ENCODE results near the gene CCDC182. TPM values are rescaled to one million over a fixed set of nuclear protein-coding genes. Genes with fewer than 3 reads are reported as not detected.

CCDC182 gene
- total RNA-seq, 1 donor from 2014 or later: not detected

DNA sequence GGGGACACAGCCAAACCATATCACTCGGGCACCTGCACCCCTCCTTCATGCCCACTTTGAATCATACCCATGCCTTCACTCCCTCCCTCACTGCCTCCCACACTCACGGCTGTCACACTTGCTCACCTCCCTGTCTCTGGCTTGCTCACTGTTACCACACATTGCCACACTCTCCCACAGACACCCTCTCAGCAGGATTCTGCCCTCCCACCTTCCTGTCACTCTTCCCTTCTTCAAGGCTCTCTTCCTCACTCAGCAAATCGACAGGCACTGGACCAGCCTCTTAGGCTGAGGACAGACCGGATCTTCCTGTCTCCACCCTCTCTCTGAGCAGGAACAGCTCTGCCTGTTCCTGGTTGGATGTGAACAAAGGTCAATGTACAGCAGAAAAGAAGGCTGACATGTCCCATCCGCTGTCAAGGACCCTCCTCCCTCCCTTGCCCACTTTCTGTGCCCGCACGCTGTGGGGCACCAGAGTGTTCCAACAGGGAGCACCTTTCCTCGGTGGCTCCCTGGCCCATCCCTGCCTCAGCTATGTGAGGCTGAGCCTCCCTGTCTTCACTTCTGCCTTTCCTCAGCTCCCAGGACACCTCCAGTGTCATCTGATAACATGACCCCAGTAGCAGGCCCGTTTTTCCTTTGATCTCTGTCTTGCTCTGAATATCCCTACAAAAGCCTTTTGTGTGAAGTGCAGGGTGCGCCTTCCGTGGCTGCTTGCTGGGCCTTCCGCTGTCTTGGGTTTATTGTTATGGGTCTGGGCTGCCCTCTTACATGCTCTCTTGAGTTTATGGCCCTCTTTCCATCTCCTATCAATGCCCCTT is 47.0 kb downstream of the CCDC182 start:
- peaks cover 14% of the 10 kb centered on the region for H3K4me1 Mint-ChIP-seq
- H3K27ac Mint-ChIP-seq: no peak overlapping the region
- H3K4me3 Mint-ChIP-seq: no peak overlapping the region
- peaks cover 23% of the 10 kb centered on the region for H3K9me3 Mint-ChIP-seq
- TF ChIP-seq CTCF (IDR thresholded peaks at IDR 0.05; ENCODE audit: unreplicated experiment): no peak
- no peak for DNase-seq (ENCODE audit: low spot score in 2 of 2, unreplicated experiment in 2 of 2)
- no peaks in the 10 kb centered on the region for H3K27me3 Mint-ChIP-seq (ENCODE audit: low read depth)
- H3K36me3 Mint-ChIP-seq: peaks cover 7% of the 10 kb centered on the region

DNA sequence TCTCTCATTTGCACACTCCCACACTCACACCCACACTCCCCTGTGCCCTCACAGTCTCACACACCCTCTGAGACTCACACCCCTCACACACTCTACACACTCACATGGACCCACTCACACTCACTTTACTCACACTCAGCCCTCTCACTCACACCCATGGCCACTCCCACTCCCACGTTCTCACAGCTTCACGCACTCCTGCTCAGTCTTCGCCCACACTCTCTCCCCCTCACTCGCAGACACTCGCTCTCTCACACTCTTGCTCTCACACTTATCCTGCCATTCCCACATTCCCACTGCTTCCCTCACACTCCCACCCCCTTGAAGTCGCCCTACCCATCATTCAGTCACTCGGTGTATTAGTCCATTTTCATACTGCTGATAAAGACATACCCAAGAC is 47.9 kb downstream of the CCDC182 start:
- Mint-ChIP-seq H3K27me3 (ENCODE audit: low read depth) (no peaks in the 10 kb centered on the region), H3K4me3 (no peak overlapping the region), H3K36me3 (peaks cover 12% of the 10 kb centered on the region), H3K9me3 (peaks cover 31% of the 10 kb centered on the region), H3K27ac (no peak overlapping the region), H3K4me1 (peaks cover 14% of the 10 kb centered on the region)
- no peak for DNase-seq (ENCODE audit: low spot score in 2 of 2, unreplicated experiment in 2 of 2)
- TF ChIP-seq CTCF (IDR thresholded peaks at IDR 0.05; ENCODE audit: unreplicated experiment): no peak

DNA sequence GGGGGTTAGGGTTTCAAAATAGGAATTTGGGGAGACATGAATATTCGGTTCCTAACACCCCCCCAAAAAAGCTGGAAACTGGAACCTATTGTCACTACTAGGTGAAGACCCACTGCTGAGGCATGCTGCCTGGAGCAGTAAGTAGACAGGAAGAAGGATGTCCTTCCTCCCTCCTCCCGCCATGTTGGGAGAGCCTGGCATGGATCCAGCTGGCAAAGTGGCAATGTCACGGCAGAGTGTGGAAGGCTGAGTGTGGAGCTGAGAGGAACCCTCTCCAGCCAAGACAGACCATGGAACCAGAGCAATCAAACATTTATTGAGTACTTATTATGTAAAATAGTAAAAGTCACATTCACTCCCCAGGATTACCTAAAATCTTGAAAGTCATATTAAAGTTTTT is 49.0 kb downstream of the CCDC182 start:
- Mint-ChIP-seq H3K9me3 (peaks cover 41% of the 10 kb centered on the region), H3K4me1 (peaks cover 14% of the 10 kb centered on the region), H3K4me3 (no peak overlapping the region), H3K27ac (no peak overlapping the region), H3K27me3 (ENCODE audit: low read depth) (no peaks in the 10 kb centered on the region), H3K36me3 (peaks cover 15% of the 10 kb centered on the region)
- TF ChIP-seq CTCF (IDR thresholded peaks at IDR 0.05; ENCODE audit: unreplicated experiment): no peak
- DNase-seq (ENCODE audit: low spot score in 2 of 2, unreplicated experiment in 2 of 2): no peak

Other genes with a start within 250 kb of the CCDC182 start
- gene MRPS23, start 104.7 kb upstream of the CCDC182 start, total RNA-seq: 39.9 to 44.5 TPM (median 42.1 TPM) in 3 replicates
- 37.0 to 38.7 TPM (median 37.8 TPM) in 3 replicates for gene CUEDC1, start 210.1 kb upstream of the CCDC182 start, total RNA-seq
- 80.6 to 84.9 TPM (median 82.5 TPM) in 3 replicates for gene VEZF1, start 243.0 kb upstream of the CCDC182 start, total RNA-seq

All from mesothelial cell of epicardium (in vitro differentiated cells).